ENCODE data around the gene WFS1. TPM values are rescaled to one million over a fixed set of nuclear protein-coding genes. Genes with fewer than 3 reads are reported as not detected.

The WFS1 gene
- total RNA-seq, 1 donor = 2.2 TPM

DNA sequence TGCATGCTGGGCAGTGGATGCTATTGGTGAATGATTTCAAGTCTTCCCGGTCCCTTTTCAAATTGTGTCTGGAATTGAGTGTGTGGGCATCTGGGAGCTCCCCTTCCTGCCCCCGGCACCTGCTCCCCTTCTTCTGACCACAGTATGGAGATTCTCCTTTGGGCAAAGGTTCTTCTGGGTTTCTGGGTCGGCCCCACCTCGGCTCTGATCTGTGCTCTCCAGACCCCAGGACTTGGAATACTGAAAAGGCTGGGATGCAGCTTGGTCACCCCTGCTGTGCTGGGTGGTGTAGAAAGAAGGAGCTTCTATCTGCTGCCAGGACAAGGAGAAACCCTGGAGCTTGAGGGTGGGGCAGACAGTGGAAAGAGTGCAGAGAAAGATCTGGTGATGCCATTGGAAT is 78.8 kb downstream of the WFS1 start:
- no peak for DNase-seq (ENCODE audit: low read depth in 2 of 3, low spot score in 2 of 3)

DNA sequence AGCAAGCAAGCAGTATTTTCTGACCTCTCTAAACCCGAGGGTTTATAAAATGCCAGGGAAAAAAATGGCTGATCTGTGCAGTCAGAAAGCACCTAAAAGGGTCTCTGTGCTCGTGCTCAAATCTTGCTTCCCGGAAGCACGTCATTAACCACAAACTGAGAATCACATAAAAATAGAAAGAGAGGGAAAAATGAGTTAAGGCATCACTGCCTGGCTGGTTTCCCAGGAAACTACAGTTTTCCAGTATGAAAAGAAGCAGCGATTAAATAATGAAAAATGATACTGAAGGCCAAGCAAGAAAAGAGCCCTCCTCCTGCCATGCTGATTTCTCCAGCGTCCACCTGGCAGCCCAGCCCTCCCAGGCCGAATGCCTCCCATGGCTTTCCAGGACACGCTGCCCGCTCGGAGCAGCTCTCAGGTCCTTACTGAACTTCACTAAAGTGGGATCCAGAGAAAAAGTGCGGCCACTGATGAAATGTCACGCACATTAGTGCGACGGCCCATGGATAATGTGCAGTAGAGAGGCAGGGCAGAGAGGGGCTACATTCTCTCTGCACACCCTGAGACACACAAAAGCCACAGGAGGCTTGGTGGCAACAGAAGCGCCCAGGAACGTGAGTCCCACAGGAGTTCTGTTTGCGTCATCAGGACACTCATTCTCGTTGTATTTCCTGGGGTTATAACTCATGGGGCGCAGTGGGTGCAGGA is 80.4 kb downstream of the WFS1 start:
- DNase-seq (ENCODE audit: low read depth in 2 of 3, low spot score in 2 of 3) = no peak

GRCh38 chr4:6350646-6351045 is 81.0 kb downstream of the WFS1 start:
- DNase-seq (ENCODE audit: low read depth in 2 of 3, low spot score in 2 of 3) = no peak

GRCh38 chr4:6351246-6352000 is 81.8 kb downstream of the WFS1 start:
- no peak for DNase-seq (ENCODE audit: low read depth in 2 of 3, low spot score in 2 of 3)

DNA sequence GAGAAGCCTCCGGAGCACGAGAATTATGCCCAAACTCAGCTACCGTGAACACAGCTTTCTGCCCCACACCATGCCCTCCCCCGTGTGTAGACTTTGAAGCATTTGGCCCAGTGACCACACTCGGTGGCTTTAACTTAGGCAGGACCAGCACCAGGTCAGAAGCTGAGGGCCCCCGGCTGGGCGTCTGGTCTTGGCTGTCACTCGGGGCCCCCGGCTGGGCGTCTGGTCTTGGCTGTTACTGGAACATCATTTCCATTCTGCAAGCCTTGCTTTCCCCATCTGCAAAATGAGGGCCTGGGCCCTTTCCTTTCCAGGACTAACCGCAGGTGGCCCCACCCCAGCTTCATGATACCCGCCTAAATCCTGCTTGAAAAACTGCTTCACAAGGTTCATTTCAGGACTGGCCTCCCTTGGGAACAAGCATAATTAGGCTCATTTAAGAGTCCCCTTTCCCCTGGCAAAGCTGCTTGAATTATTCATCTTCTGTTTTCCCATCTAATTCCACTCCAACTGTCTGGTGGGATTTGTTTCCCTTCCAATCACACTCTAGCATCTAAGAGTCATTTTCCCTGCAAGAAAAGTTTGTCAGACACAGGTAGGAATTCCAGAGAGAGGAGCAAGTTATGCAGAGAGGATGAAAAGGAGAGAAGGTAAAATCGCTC is 82.5 kb downstream of the WFS1 start:
- no peak for DNase-seq (ENCODE audit: low read depth in 2 of 3, low spot score in 2 of 3)

Other genes with a start within 250 kb of the WFS1 start
- not detected for gene JAKMIP1, start 69.3 kb upstream of the WFS1 start, total RNA-seq
- gene PPP2R2C, start 202.8 kb downstream of the WFS1 start, total RNA-seq = under 0.01 TPM